Chondrocyte (in vitro differentiated cells): ENCODE measurements around the gene AWAT1. TPM values are rescaled to one million over a fixed set of nuclear protein-coding genes. Genes with fewer than 3 reads are reported as not detected.
"Not testable (repeated sequence)": the region's sequence is repeated elsewhere in the genome, so short reads cannot be mapped to it uniquely, and the experiment has no call there.

ENCODE experiments used
- DNase-seq: peaks from one replicate; pipeline ENCODE4 v3.0.0; 2021; ENCODE audit warnings: mixed read lengths, low spot score
- H3K27ac Mint-ChIP-seq: one replicate; pipeline ENCODE4 v1.8.0; 2021; ENCODE audit warnings: mild to moderate bottlenecking, moderate library complexity, mixed read lengths; ENCODE audit not compliant: unreplicated experiment
- H3K27me3 Mint-ChIP-seq: 2 replicates; pipeline ENCODE4 v1.8.0; 2021; ENCODE audit warnings: low read depth, mixed read lengths
- H3K36me3 Mint-ChIP-seq: 2 replicates; pipeline ENCODE4 v1.8.0; 2021; ENCODE audit warnings: low read depth, mixed read lengths
- H3K4me1 Mint-ChIP-seq: 2 replicates; pipeline ENCODE4 v1.8.0; 2021; ENCODE audit warnings: low read depth, mild to moderate bottlenecking, mixed read lengths
- H3K4me3 Mint-ChIP-seq: one replicate; pipeline ENCODE4 v1.8.0; 2021; ENCODE audit warnings: mild to moderate bottlenecking, moderate library complexity, mixed read lengths; ENCODE audit not compliant: unreplicated experiment
- H3K9me3 Mint-ChIP-seq: 2 replicates; pipeline ENCODE4 v1.8.0; 2021; ENCODE audit warnings: low read depth, mixed read lengths
- CTCF ChIP-seq: fragments of 200-600 bp; sonication (generic); IDR thresholded peaks from 2 replicates; pipeline ENCODE4 v1.5.0; 2021; ENCODE audit warnings: antibody characterized with exemption, mild to moderate bottlenecking, moderate library complexity
- total RNA-seq: library from RNA; stranded (reverse); gene quantifications from 3 replicates; pipeline ENCODE4 v1.2.1, GENCODE V29; 2021

AWAT1 gene
- total RNA-seq, 1 donor from 2014 or later: not detected

GRCh38 chrX:70241501-70241900 is 7.0 kb downstream of the AWAT1 start:
- no peak for TF ChIP-seq CTCF
- peaks cover 6% of the 10 kb centered on the region for H3K9me3 Mint-ChIP-seq
- no peaks in the 10 kb centered on the region for H3K4me1 Mint-ChIP-seq
- H3K4me3 Mint-ChIP-seq: no peak overlapping the region
- H3K27me3 Mint-ChIP-seq: no peaks in the 10 kb centered on the region
- DNase-seq: no peak
- H3K27ac Mint-ChIP-seq: no peak overlapping the region
- H3K36me3 Mint-ChIP-seq: no peaks in the 10 kb centered on the region

GRCh38 chrX:70243601-70244000 is 9.1 kb downstream of the AWAT1 start:
- H3K4me3 Mint-ChIP-seq, H3K36me3 Mint-ChIP-seq, H3K4me1 Mint-ChIP-seq, H3K27me3 Mint-ChIP-seq, H3K27ac Mint-ChIP-seq, H3K9me3 Mint-ChIP-seq, DNase-seq: not testable (repeated sequence)

- no peak for TF ChIP-seq CTCF
- no peak for DNase-seq
- no peaks in the 10 kb centered on the region for H3K36me3 Mint-ChIP-seq
- H3K4me3 Mint-ChIP-seq: no peak overlapping the region
- H3K27me3 Mint-ChIP-seq: no peaks in the 10 kb centered on the region
- no peak overlapping the region for H3K27ac Mint-ChIP-seq
- H3K4me1 Mint-ChIP-seq: no peaks in the 10 kb centered on the region
- peaks cover 7% of the 10 kb centered on the region for H3K9me3 Mint-ChIP-seq
Measured at GRCh38 chrX:70244881-70245280, 10.4 kb downstream of the AWAT1 start.

- H3K4me3 Mint-ChIP-seq: no peak overlapping the region
- no peak for TF ChIP-seq CTCF
- no peaks in the 10 kb centered on the region for H3K4me1 Mint-ChIP-seq
- no peaks in the 10 kb centered on the region for H3K36me3 Mint-ChIP-seq
- no peak overlapping the region for H3K27ac Mint-ChIP-seq
- peaks cover 15% of the 10 kb centered on the region for H3K9me3 Mint-ChIP-seq
- DNase-seq: no peak
- no peaks in the 10 kb centered on the region for H3K27me3 Mint-ChIP-seq
Measured at GRCh38 chrX:70247252-70247651, 12.8 kb downstream of the AWAT1 start.

- peaks cover 30% of the 10 kb centered on the region for H3K9me3 Mint-ChIP-seq
Measured at GRCh38 chrX:70252491-70252890, 18.0 kb downstream of the AWAT1 start.

More at GRCh38 chrX:70252491-70252890, 18.0 kb downstream of the AWAT1 start:
- Mint-ChIP-seq H3K4me3 (no peak overlapping the region), H3K4me1 (no peaks in the 10 kb centered on the region), H3K27ac (no peak overlapping the region), H3K36me3 (no peaks in the 10 kb centered on the region), H3K27me3 (no peaks in the 10 kb centered on the region)
- no peak for DNase-seq
- TF ChIP-seq CTCF: no peak
